ENCODE measurements around the gene LMTK3. TPM values are rescaled to one million over a fixed set of nuclear protein-coding genes. Genes with fewer than 3 reads are reported as not detected.

Gene LMTK3
- total and polyA plus RNA-seq, 2 experiments from 2014 or later, result 1.6 to 11.8 TPM

DNA sequence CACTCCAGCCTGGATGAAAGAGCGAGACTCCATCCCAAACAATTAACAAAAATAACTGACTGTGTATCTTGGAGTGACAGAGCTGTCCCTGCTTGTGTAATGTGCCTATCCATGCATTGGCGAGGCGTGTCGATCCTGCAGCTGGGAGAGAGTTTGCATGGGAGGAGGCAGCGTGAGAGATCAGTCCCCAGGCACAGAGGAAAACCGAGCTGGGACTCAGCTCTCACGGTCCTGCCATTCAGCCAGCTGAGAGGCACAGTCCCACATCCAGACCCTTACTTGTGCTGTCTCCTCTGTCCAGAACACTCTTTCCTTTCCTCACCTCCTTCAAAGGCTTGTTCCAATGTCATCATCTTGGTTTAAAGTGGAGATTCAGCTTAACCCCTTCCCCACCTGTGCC lies 28.5 kb upstream of the LMTK3 start:
- Mint-ChIP-seq H3K4me3 (no peak overlapping the region), H3K4me1 (peaks cover 8% of the 10 kb centered on the region; the same call in 2 of the 3 replicates), H3K27me3 (ENCODE audit: insufficient read depth, low read depth, poor library complexity) (peaks cover 10% of the 10 kb centered on the region), H3K9me3 (no peaks in the 10 kb centered on the region), H3K27ac (no peak overlapping the region), H3K36me3 (ENCODE audit: low read depth) (no peaks in the 10 kb centered on the region)
- Histone ChIP-seq H3K4me1 (ENCODE audit: insufficient read depth) (peaks cover 7% of the 10 kb centered on the region; the same call in 1 of the 2 replicates), H4K20me1 (replicated peaks; ENCODE audit: insufficient read depth) (no peaks in the 10 kb centered on the region), H3K36me3 (ENCODE audit: insufficient read depth) (no peaks in the 10 kb centered on the region), H3K9me2 (ENCODE audit: insufficient read depth) (no peaks in the 10 kb centered on the region), H3K27me3 (ENCODE audit: insufficient read depth) (no peaks in the 10 kb centered on the region), H2AFZ (peak overlapping the region; percentile 56; the same call in 1 of the 2 replicates), H3K79me2 (replicated peaks; ENCODE audit: insufficient read depth) (no peaks in the 10 kb centered on the region), H3K27ac (ENCODE audit: low read depth) (no peak overlapping the region), H3F3A (replicated peaks; ENCODE audit: low read depth) (no peaks in the 10 kb centered on the region), H3K4me2 (no peak overlapping the region), H3K4me3 (no peak overlapping the region)
- ATAC-seq (no peak), DNase-seq (ENCODE audit: low spot score) (no peak)
- no peak for TF ChIP-seq EZH2phosphoT487 (IDR thresholded peaks at IDR 0.05; ENCODE audit: unreplicated experiment)
- no peak for TF ChIP-seq JUNB (IDR thresholded peaks at IDR 0.05; ENCODE audit: unreplicated experiment)
- TF ChIP-seq, protein P1, sequence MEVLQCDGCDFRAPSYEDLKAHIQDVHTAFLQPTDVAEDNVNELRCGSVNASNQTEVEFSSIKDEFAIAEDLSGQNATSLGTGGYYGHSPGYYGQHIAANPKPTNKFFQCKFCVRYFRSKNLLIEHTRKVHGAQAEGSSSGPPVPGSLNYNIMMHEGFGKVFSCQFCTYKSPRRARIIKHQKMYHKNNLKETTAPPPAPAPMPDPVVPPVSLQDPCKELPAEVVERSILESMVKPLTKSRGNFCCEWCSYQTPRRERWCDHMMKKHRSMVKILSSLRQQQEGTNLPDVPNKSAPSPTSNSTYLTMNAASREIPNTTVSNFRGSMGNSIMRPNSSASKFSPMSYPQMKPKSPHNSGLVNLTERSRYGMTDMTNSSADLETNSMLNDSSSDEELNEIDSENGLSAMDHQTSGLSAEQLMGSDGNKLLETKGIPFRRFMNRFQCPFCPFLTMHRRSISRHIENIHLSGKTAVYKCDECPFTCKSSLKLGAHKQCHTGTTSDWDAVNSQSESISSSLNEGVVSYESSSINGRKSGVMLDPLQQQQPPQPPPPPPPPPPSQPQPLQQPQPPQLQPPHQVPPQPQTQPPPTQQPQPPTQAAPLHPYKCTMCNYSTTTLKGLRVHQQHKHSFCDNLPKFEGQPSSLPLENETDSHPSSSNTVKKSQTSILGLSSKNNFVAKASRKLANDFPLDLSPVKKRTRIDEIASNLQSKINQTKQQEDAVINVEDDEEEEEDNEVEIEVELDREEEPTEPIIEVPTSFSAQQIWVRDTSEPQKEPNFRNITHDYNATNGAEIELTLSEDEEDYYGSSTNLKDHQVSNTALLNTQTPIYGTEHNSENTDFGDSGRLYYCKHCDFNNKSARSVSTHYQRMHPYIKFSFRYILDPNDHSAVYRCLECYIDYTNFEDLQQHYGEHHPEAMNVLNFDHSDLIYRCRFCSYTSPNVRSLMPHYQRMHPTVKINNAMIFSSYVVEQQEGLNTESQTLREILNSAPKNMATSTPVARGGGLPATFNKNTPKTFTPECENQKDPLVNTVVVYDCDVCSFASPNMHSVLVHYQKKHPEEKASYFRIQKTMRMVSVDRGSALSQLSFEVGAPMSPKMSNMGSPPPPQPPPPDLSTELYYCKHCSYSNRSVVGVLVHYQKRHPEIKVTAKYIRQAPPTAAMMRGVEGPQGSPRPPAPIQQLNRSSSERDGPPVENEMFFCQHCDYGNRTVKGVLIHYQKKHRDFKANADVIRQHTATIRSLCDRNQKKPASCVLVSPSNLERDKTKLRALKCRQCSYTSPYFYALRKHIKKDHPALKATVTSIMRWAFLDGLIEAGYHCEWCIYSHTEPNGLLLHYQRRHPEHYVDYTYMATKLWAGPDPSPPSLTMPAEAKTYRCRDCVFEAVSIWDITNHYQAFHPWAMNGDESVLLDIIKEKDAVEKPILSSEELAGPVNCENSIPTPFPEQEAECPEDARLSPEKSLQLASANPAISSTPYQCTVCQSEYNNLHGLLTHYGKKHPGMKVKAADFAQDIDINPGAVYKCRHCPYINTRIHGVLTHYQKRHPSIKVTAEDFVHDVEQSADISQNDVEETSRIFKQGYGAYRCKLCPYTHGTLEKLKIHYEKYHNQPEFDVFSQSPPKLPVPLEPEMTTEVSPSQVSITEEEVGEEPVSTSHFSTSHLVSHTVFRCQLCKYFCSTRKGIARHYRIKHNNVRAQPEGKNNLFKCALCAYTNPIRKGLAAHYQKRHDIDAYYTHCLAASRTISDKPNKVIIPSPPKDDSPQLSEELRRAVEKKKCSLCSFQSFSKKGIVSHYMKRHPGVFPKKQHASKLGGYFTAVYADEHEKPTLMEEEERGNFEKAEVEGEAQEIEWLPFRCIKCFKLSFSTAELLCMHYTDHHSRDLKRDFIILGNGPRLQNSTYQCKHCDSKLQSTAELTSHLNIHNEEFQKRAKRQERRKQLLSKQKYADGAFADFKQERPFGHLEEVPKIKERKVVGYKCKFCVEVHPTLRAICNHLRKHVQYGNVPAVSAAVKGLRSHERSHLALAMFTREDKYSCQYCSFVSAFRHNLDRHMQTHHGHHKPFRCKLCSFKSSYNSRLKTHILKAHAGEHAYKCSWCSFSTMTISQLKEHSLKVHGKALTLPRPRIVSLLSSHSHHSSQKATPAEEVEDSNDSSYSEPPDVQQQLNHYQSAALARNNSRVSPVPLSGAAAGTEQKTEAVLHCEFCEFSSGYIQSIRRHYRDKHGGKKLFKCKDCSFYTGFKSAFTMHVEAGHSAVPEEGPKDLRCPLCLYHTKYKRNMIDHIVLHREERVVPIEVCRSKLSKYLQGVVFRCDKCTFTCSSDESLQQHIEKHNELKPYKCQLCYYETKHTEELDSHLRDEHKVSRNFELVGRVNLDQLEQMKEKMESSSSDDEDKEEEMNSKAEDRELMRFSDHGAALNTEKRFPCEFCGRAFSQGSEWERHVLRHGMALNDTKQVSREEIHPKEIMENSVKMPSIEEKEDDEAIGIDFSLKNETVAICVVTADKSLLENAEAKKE (CRISPR knock-in tag; IDR thresholded peaks at IDR 0.05), result no peak
- TF ChIP-seq STAT1 (IDR thresholded peaks at IDR 0.05; ENCODE audit: unreplicated experiment), result no peak
- TF ChIP-seq, protein P2, sequence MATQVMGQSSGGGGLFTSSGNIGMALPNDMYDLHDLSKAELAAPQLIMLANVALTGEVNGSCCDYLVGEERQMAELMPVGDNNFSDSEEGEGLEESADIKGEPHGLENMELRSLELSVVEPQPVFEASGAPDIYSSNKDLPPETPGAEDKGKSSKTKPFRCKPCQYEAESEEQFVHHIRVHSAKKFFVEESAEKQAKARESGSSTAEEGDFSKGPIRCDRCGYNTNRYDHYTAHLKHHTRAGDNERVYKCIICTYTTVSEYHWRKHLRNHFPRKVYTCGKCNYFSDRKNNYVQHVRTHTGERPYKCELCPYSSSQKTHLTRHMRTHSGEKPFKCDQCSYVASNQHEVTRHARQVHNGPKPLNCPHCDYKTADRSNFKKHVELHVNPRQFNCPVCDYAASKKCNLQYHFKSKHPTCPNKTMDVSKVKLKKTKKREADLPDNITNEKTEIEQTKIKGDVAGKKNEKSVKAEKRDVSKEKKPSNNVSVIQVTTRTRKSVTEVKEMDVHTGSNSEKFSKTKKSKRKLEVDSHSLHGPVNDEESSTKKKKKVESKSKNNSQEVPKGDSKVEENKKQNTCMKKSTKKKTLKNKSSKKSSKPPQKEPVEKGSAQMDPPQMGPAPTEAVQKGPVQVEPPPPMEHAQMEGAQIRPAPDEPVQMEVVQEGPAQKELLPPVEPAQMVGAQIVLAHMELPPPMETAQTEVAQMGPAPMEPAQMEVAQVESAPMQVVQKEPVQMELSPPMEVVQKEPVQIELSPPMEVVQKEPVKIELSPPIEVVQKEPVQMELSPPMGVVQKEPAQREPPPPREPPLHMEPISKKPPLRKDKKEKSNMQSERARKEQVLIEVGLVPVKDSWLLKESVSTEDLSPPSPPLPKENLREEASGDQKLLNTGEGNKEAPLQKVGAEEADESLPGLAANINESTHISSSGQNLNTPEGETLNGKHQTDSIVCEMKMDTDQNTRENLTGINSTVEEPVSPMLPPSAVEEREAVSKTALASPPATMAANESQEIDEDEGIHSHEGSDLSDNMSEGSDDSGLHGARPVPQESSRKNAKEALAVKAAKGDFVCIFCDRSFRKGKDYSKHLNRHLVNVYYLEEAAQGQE (IDR thresholded peaks at IDR 0.05; ENCODE audit: unreplicated experiment), result no peak

Measured in GM23338 (cell line).